NCI-H526 treated with DMSO at 0.1 percent for 48 hours (cell line): ENCODE data around the gene AHRR.

Experiments used
- DNase-seq: peaks from one replicate; lab custom pipeline; 2025; lab: John Stamatoyannopoulos, UW

Gene AHRR

GRCh38 chr5:429453-430188 lies 108.1 kb downstream of the AHRR start:
- no peak for DNase-seq

- DNase-seq = no peak
These were observed 108.9 kb downstream of the AHRR start for GRCh38 chr5:430214-430925.

- DNase-seq = peak; percentile 22
These were observed 109.6 kb downstream of the AHRR start for GRCh38 chr5:431001-431710.

- DNase-seq = no peak
These were observed 110.2 kb downstream of the AHRR start for GRCh38 chr5:431711-432050.

GRCh38 chr5:432201-432927 lies 110.8 kb downstream of the AHRR start:
- no peak for DNase-seq

- no peak for DNase-seq
These were observed 111.6 kb downstream of the AHRR start for GRCh38 chr5:432928-433791.

- no peak for DNase-seq
These were observed 112.3 kb downstream of the AHRR start for GRCh38 chr5:433836-434235.

GRCh38 chr5:434443-435146 lies 113.1 kb downstream of the AHRR start:
- no peak for DNase-seq

- DNase-seq = no peak
These were observed 113.8 kb downstream of the AHRR start for GRCh38 chr5:435156-435790.

- no peak for DNase-seq
These were observed 114.6 kb downstream of the AHRR start for GRCh38 chr5:435961-436640.

- no peak for DNase-seq
These were observed 115.1 kb downstream of the AHRR start for GRCh38 chr5:436641-436975.

- DNase-seq = no peak
These were observed 115.8 kb downstream of the AHRR start for GRCh38 chr5:437281-437771.

- DNase-seq = no peak
These were observed 117.0 kb downstream of the AHRR start for GRCh38 chr5:438481-438981.

GRCh38 chr5:439181-439580 lies 117.7 kb downstream of the AHRR start:
- no peak for DNase-seq

- DNase-seq = no peak
These were observed 118.1 kb downstream of the AHRR start for GRCh38 chr5:439636-440035.

- no peak for DNase-seq
These were observed 119.1 kb downstream of the AHRR start for GRCh38 chr5:440401-441201.

GRCh38 chr5:441996-442334 lies 120.5 kb downstream of the AHRR start:
- DNase-seq = no peak

GRCh38 chr5:442335-443238 lies 121.1 kb downstream of the AHRR start, which contains the start of gene EXOC3:
EXOC3 (plus strand) TSS chr5:443176; CDS start chr5:446206, 3,030 bp downstream.
- peak; percentile 7 for DNase-seq
